A549 (cell line): ENCODE data around the gene IP6K3.

Experiments used
- CEBPB ChIP-seq, 2 experiments: fragments of >200 bp in 1 of 2; sonication (Bioruptor Twin) in 1 of 2; formaldehyde crosslinking in 1 of 2; IDR thresholded peaks; 2 replicates each; pipeline ENCODE4 v1.6.1; 2012 to 2016
- CHD2 ChIP-seq: fragments of 150-350 bp; IDR thresholded peaks from 2 replicates; pipeline ENCODE4 v1.6.1; 2014; ENCODE audit warnings: low read length; ENCODE audit not compliant: partially characterized antibody
- CTCF ChIP-seq: fragments of >200 bp; sonication (Bioruptor Twin); formaldehyde crosslinking; IDR thresholded peaks from 3 replicates; pipeline ENCODE4 v1.5.1; 2016
- FOXS1 ChIP-seq: fragments of 250-450 bp; sonication (Bioruptor Pico); IDR thresholded peaks from 2 replicates; pipeline ENCODE4 v1.5.0; 2020; ENCODE audit warnings: mild to moderate bottlenecking, moderate library complexity
- KDM1A ChIP-seq: fragments of 200-600 bp; sonication (generic); IDR thresholded peaks from 2 replicates; pipeline ENCODE4 v1.6.1; 2016; ENCODE audit warnings: low read depth, mild to moderate bottlenecking
- MYC ChIP-seq: IDR thresholded peaks from 2 replicates; pipeline ENCODE4 v1.6.1; 2012; ENCODE audit warnings: mild to moderate bottlenecking, inconsistent platforms, low read length, improper control_type of control experiment, borderline replicate concordance
- PHF8 ChIP-seq: fragments of 200-600 bp; sonication (generic); IDR thresholded peaks from 2 replicates; pipeline ENCODE4 v1.6.1; 2016; ENCODE audit warnings: low read depth, mild to moderate bottlenecking, antibody characterized with exemption, moderate library complexity, borderline replicate concordance
- POLR2A ChIP-seq: IDR thresholded peaks from 2 replicates; pipeline ENCODE4 v1.6.1; 2012; ENCODE audit warnings: mild to moderate bottlenecking, low read length
- RARB ChIP-seq: fragments of 250-450 bp; sonication (Bioruptor Pico); IDR thresholded peaks from 2 replicates; pipeline ENCODE4 v1.8.0; 2021; ENCODE audit warnings: mild to moderate bottlenecking, moderate library complexity
- RFX5 ChIP-seq: fragments of 450-650 bp; IDR thresholded peaks from 2 replicates; pipeline ENCODE4 v1.7.1; 2014; ENCODE audit warnings: antibody characterized with exemption, mild to moderate bottlenecking, moderate library complexity
- SMC3 ChIP-seq: fragments of >200 bp; sonication (Bioruptor Twin); formaldehyde crosslinking; IDR thresholded peaks from 3 replicates; pipeline ENCODE4 v1.6.1; 2018; ENCODE audit warnings: inconsistent platforms

GRCh38 chr6:33722103-33722623 is 24.5 kb downstream of the IP6K3 start:
- no peak for TF ChIP-seq CTCF
- TF ChIP-seq MYC = no peak
- TF ChIP-seq POLR2A = no peak
- TF ChIP-seq RFX5 = no peak
- TF ChIP-seq RARB (CRISPR knock-in tag) = no peak
- TF ChIP-seq CHD2 = no peak
- no peak for TF ChIP-seq CEBPB (IDR thresholded peaks at IDR 0.05)
- no peak for TF ChIP-seq KDM1A
- no peak for TF ChIP-seq FOXS1 (CRISPR knock-in tag)
- TF ChIP-seq SMC3 = no peak
- no peak for TF ChIP-seq PHF8
